PC-9 (cell line): ENCODE data around the gene RCE1. TPM values are rescaled to one million over a fixed set of nuclear protein-coding genes. Genes with fewer than 3 reads are reported as not detected.

Experiments
- BruUV-seq: library from RNA; stranded (reverse); fragments of 400-500 nt; replicated peaks from 2 replicates; lab custom pipeline; 2021; lab: Mats Ljungman, UMichigan
- CTCF ChIA-PET: fragments of 300-600 bp; sonication (Branson Sonifier 250); formaldehyde crosslinking; loops from one replicate; lab custom pipeline; 2022; ENCODE audit warnings: antibody characterized with exemption; lab: Charles Lee
- POLR2A ChIA-PET: fragments of 300-600 bp; sonication (Branson Sonifier 250); formaldehyde crosslinking; loops from one replicate; lab custom pipeline; 2022; ENCODE audit warnings: antibody characterized with exemption; ENCODE audit not compliant: unreplicated experiment; lab: Charles Lee
- DNase-seq, 2 experiments: peaks; one replicate each; pipeline versions ENCODE4 v3.0.0 to v3.0.0-alpha.2; 2015 to 2022; ENCODE audit warnings: mixed read lengths in 1 of 2
- H2AFZ ChIP-seq: fragments of 200-600 bp; sonication (generic); 2 replicates; pipeline ENCODE4 v1.8.1; 2017; ENCODE audit warnings: antibody characterized with exemption
- H3F3A ChIP-seq: fragments of 200-600 bp; sonication (generic); 2 replicates; pipeline ENCODE4 v1.8.1; 2017; ENCODE audit warnings: antibody characterized with exemption, mild to moderate bottlenecking, low read depth; ENCODE audit not compliant: insufficient read depth
- H3K27ac ChIP-seq: fragments of 200-600 bp; sonication (generic); 2 replicates; pipeline ENCODE4 v1.6.1; 2016; ENCODE audit warnings: mixed run types
- H3K27me3 ChIP-seq: fragments of 200-600 bp; sonication (generic); 2 replicates; pipeline ENCODE4 v1.6.1; 2016; ENCODE audit warnings: low read depth, mixed run types; ENCODE audit not compliant: insufficient read depth
- H3K36me3 ChIP-seq: fragments of 200-600 bp; sonication (generic); 2 replicates; pipeline ENCODE4 v1.6.1; 2016; ENCODE audit warnings: low read depth, mixed run types
- H3K4me1 ChIP-seq: fragments of 200-600 bp; sonication (generic); replicated peaks from 2 replicates; pipeline ENCODE4 v1.6.1; 2016; ENCODE audit warnings: mixed run types; ENCODE audit not compliant: insufficient read depth
- H3K4me2 ChIP-seq: fragments of 200-600 bp; sonication (generic); 2 replicates; pipeline ENCODE4 v1.6.1; 2017; ENCODE audit warnings: mixed run types
- H3K4me3 ChIP-seq: fragments of 200-600 bp; sonication (generic); 2 replicates; pipeline ENCODE4 v1.6.1; 2016; ENCODE audit warnings: mixed run types
- H3K79me2 ChIP-seq: fragments of 200-600 bp; sonication (generic); 2 replicates; pipeline ENCODE4 v1.6.1; 2017; ENCODE audit warnings: low read depth, mixed run types
- H3K9me2 ChIP-seq: fragments of 200-600 bp; sonication (generic); 2 replicates; pipeline ENCODE4 v1.8.1; 2017; ENCODE audit warnings: mild to moderate bottlenecking; ENCODE audit not compliant: insufficient read depth
- H3K9me3 ChIP-seq: fragments of 200-600 bp; sonication (generic); 2 replicates; pipeline ENCODE4 v1.8.1; 2016; ENCODE audit warnings: low read depth; ENCODE audit not compliant: insufficient read depth
- H4K20me1 ChIP-seq: fragments of 200-600 bp; sonication (generic); 2 replicates; pipeline ENCODE4 v1.8.1; 2017; ENCODE audit not compliant: insufficient read depth
- EZH2 ChIP-seq: fragments of 200-600 bp; sonication (generic); IDR thresholded peaks from 2 replicates; pipeline ENCODE4 v1.8.0; 2017; ENCODE audit warnings: antibody characterized with exemption, low read depth
- intact Hi-C: fragments of 100-400 bp; cut with micrococcal nuclease; formaldehyde crosslinking; loops from one replicate; pipeline ENCODE4 v1.10.0; 2022; ENCODE audit not compliant: unreplicated experiment
- total RNA-seq: library from RNA; stranded (reverse); gene quantifications from 2 replicates; pipeline ENCODE4 v1.2.3, GENCODE V29; 2021
- TF ChIP-seq, protein P1 (sequence below): fragments of 200-600 bp; sonication (generic); conservative IDR thresholded peaks from 2 replicates; pipeline ENCODE4 v1.6.1; 2017; ENCODE audit warnings: mixed run types, antibody characterized with exemption, mild to moderate bottlenecking, moderate library complexity

RCE1 gene
- total RNA-seq, 1 experiment from 2014 or later = 42.9 TPM

GRCh38 chr11:66858939-66859685, 15.9 kb downstream of the RCE1 start:
- Histone ChIP-seq H3K4me1 (peaks cover 13% of the 10 kb centered on the region), H3K4me2 (no peak overlapping the region), H3K27ac (no peak overlapping the region), H3K27me3 (no peaks in the 10 kb centered on the region), H3K36me3 (no peaks in the 10 kb centered on the region), H2AFZ (no peak overlapping the region), H4K20me1 (no peaks in the 10 kb centered on the region), H3K9me3 (no peaks in the 10 kb centered on the region), H3K9me2 (no peaks in the 10 kb centered on the region), H3F3A (peaks cover 18% of the 10 kb centered on the region; the same call in 1 of the 2 replicates), H3K4me3 (no peak overlapping the region), H3K79me2 (0 out of 2 replicates have a peak, but pooled peaks cover 5% of the 10 kb centered on the region)
- BruUV-seq = no TSS peak
- DNase-seq = no peak
- intact Hi-C loops = no loop called here
- ChIA-PET CTCF (no interaction called here), POLR2A (no interaction called here)
- TF ChIP-seq, protein P1, sequence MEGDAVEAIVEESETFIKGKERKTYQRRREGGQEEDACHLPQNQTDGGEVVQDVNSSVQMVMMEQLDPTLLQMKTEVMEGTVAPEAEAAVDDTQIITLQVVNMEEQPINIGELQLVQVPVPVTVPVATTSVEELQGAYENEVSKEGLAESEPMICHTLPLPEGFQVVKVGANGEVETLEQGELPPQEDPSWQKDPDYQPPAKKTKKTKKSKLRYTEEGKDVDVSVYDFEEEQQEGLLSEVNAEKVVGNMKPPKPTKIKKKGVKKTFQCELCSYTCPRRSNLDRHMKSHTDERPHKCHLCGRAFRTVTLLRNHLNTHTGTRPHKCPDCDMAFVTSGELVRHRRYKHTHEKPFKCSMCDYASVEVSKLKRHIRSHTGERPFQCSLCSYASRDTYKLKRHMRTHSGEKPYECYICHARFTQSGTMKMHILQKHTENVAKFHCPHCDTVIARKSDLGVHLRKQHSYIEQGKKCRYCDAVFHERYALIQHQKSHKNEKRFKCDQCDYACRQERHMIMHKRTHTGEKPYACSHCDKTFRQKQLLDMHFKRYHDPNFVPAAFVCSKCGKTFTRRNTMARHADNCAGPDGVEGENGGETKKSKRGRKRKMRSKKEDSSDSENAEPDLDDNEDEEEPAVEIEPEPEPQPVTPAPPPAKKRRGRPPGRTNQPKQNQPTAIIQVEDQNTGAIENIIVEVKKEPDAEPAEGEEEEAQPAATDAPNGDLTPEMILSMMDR = no peak
- no peak for TF ChIP-seq EZH2

GRCh38 chr11:66859686-66860448, 16.6 kb downstream of the RCE1 start:
- ChIA-PET POLR2A (interaction anchor here (0.6 kb wide), 2 partner anchors 571 to 1001 kb away, joined by 6 to 7 read pairs; partner anchors contain the start of gene YIF1A), CTCF (no interaction called here)
- H2AFZ ChIP-seq = no peak overlapping the region
- no peaks in the 10 kb centered on the region for H3K9me2 ChIP-seq
- 0 out of 2 replicates have a peak, but pooled peaks cover 5% of the 10 kb centered on the region for H3K79me2 ChIP-seq
- intact Hi-C loops = no loop called here
- no peaks in the 10 kb centered on the region for H3K9me3 ChIP-seq
- peaks cover 18% of the 10 kb centered on the region; the same call in 1 of the 2 replicates for H3F3A ChIP-seq
- no peaks in the 10 kb centered on the region for H3K36me3 ChIP-seq
- no peak for TF ChIP-seq EZH2
- TF ChIP-seq, protein P1 = no peak
- H3K4me1 ChIP-seq = peaks cover 13% of the 10 kb centered on the region
- no peak overlapping the region for H3K4me3 ChIP-seq
- no peaks in the 10 kb centered on the region for H4K20me1 ChIP-seq
- BruUV-seq = no TSS peak
- DNase-seq = no peak
- H3K27ac ChIP-seq = no peak overlapping the region
- no peaks in the 10 kb centered on the region for H3K27me3 ChIP-seq
- no peak overlapping the region for H3K4me2 ChIP-seq

GRCh38 chr11:66860449-66860831, 17.2 kb downstream of the RCE1 start:
- POLR2A ChIA-PET = interaction anchor here (0.6 kb wide), 2 partner anchors 571 to 1000 kb away, joined by 6 to 7 read pairs; partner anchors contain the start of gene YIF1A
- H2AFZ ChIP-seq = no peak overlapping the region
- BruUV-seq = no TSS peak
- H3K4me3 ChIP-seq = no peak overlapping the region
- H3K27ac ChIP-seq = no peak overlapping the region
- TF ChIP-seq EZH2 = no peak
- TF ChIP-seq, protein P1 = no peak
- no peaks in the 10 kb centered on the region for H3K9me3 ChIP-seq
- no peaks in the 10 kb centered on the region for H4K20me1 ChIP-seq
- no peak overlapping the region for H3K4me2 ChIP-seq
- H3K27me3 ChIP-seq = no peaks in the 10 kb centered on the region
- H3K4me1 ChIP-seq = peaks cover 8% of the 10 kb centered on the region
- H3K79me2 ChIP-seq = 0 out of 2 replicates have a peak, but pooled peaks cover 5% of the 10 kb centered on the region
- intact Hi-C loops = no loop called here
- H3K9me2 ChIP-seq = no peaks in the 10 kb centered on the region
- CTCF ChIA-PET = no interaction called here
- peaks cover 14% of the 10 kb centered on the region; the same call in 1 of the 2 replicates for H3F3A ChIP-seq
- no peak for DNase-seq
- H3K36me3 ChIP-seq = no peaks in the 10 kb centered on the region
